ENCODE measurements around the gene CYP20A1.
"Not testable (repeated sequence)": the region's sequence is repeated elsewhere in the genome, so short reads cannot be mapped to it uniquely, and the experiment has no call there.

The CYP20A1 gene, protein sequence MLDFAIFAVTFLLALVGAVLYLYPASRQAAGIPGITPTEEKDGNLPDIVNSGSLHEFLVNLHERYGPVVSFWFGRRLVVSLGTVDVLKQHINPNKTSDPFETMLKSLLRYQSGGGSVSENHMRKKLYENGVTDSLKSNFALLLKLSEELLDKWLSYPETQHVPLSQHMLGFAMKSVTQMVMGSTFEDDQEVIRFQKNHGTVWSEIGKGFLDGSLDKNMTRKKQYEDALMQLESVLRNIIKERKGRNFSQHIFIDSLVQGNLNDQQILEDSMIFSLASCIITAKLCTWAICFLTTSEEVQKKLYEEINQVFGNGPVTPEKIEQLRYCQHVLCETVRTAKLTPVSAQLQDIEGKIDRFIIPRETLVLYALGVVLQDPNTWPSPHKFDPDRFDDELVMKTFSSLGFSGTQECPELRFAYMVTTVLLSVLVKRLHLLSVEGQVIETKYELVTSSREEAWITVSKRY

DNA sequence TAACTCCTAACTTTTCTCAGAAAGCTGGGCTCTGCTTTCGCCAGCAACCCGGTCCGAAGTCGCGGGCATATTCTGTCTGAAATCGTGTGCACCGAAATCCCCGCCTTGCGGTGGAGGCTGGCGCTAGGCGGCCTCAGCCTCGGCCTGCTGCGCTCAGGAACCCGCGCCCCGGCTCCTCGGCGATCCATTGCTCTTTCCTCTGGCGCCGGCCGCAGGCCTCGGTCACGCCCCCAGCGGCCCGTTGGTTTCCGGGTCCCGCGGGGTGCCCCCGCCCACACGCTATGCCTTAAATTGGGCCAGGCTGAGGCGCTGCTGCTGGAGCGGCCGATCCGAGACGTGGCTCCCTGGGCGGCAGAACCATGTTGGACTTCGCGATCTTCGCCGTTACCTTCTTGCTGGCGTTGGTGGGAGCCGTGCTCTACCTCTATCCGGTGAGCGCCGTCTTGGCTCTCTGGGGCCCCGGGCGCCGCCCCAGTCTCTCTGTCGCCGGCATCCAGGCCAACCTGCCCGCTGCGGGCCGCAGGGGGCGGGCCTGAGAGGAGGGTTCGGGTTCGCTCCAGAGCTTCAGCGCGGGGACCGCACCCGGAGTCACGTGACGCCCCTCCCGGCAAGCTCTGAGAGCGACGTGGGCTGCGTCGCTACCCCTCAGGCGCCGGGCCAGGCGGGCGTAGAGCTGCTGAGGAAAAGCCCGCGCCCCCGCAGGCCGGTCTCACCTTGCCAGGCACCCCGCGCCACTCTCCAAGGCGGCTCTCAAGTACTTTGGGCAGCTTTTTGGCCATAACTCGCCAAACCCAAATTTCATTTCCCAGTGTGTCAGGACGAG lies at the start of gene CYP20A1:
CYP20A1 (plus strand) TSS at position 315 of the 823 bp plus-strand sequence; CDS start at position 360, 45 bp downstream.
- H3K4me1 Mint-ChIP-seq = peaks cover 30% of the 10 kb centered on the region
- peak within 1 kb of the TSS; percentile 99 for H3K27ac Mint-ChIP-seq
- H3K4me3 Mint-ChIP-seq = peak within 1 kb of the TSS; percentile 97
- H3K36me3 Mint-ChIP-seq = peaks cover 45% of the 10 kb centered on the region
- no peaks in the 10 kb centered on the region for H3K9me3 Mint-ChIP-seq
- ATAC-seq = peak; percentile 92
- peak; percentile 94 to 98 for DNase-seq (ENCODE audit: low spot score in 2 of 2)

DNA sequence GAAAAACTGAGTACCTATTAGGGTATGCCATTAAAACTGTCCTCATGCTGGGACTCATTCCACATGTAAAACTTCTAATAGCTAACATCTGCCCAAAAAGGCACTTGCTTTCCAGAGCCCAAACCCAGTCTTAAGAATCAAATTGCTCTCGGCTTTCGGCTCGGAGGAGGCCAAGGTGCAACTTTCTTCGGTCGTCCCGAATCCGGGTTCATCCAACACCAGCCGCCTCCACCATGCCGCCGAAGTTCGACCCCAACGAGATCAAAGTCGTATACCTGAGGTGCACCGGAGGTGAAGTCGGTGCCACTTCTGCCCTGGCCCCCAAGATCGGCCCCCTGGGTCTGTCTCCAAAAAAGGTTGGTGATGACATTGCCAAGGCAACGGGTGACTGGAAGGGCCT lies 48.3 kb upstream of the CYP20A1 start:
- H3K4me1 Mint-ChIP-seq, H3K9me3 Mint-ChIP-seq, H3K27ac Mint-ChIP-seq: not testable (repeated sequence)

DNA sequence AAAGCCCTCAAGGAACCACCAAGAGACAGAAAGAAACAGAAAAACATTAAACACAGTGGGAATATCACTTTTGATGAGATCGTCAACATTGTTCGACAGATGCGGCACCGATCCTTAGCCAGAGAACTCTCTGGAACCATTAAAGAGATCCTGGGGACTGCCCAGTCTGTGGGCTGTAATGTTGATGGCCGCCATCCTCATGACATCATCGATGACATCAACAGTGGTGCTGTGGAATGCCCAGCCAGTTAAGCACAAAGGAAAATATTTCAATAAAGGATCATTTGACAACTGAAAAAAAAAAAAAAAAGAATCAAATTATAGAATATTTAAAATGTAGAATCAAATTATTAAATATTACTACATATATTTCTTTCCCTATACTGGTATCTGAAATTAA lies 47.8 kb upstream of the CYP20A1 start:
- H3K9me3 Mint-ChIP-seq; H3K27ac Mint-ChIP-seq; ATAC-seq; DNase-seq (ENCODE audit: low spot score in 2 of 2); H3K4me3 Mint-ChIP-seq; H3K4me1 Mint-ChIP-seq: not testable (repeated sequence)
- H3K36me3 Mint-ChIP-seq = peaks cover 23% of the 10 kb centered on the region

More for the DNA sequence above, 48.3 kb upstream of the CYP20A1 start:
- ATAC-seq; H3K4me3 Mint-ChIP-seq; DNase-seq (ENCODE audit: low spot score in 2 of 2): not testable (repeated sequence)
- peaks cover 23% of the 10 kb centered on the region for H3K36me3 Mint-ChIP-seq

DNA sequence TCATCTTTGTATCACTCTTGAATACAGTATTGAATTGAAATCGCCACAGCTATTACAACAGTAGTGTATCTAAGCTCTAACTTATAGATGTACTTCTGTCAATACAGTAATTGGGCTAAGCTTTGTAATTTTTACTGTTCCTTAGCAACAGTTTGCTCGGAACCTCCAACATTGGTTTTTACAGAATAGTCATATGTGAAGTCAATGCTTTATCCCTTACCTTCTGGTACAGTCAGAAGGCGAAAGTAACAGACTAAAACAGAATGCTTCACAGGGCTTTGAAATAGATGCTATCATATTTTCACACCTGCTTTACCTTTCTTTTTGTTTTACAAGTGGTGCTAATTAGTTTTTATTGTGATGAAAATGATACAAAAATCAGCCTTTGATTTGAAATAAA lies 46.9 kb upstream of the CYP20A1 start:
- H3K9me3 Mint-ChIP-seq = no peaks in the 10 kb centered on the region
- no peak overlapping the region for H3K4me3 Mint-ChIP-seq
- DNase-seq (ENCODE audit: low spot score in 2 of 2) (no peak), ATAC-seq (peak; percentile 70)
- H3K36me3 Mint-ChIP-seq = peaks cover 23% of the 10 kb centered on the region
- H3K4me1 Mint-ChIP-seq = no peaks in the 10 kb centered on the region
- no peak overlapping the region for H3K27ac Mint-ChIP-seq

DNA sequence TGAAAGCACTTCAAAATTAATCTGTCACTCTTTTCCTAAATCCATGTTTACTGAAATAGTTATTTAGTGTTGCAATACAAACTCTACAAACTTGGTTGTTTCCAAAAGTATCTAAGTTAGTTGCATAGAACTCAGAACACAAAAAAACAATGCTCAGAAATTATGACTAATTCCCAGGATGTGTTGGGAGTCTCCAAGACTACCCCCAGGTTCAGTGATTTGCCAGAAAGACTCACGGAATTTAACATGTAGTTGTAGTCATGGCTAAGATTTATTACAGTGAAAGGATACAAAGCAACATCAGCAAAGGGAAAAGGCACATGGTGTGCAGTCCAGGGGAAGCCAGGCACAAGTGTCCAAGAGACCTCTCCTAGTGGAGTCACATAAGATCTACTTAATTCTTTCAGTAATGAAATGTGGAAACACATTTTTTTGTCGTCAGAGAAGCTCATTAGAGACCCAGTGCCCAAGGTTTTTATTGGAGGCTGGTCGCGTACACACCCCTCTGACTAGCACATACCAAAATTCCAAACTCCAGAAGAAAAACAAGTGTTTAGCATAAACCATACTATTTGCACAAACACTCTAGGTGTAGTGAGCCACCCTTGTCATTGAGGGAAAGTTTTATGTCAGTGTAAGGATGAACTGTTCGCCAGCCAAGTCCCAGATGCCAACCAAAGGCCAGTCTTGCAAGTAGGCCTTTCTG lies 43.3 kb upstream of the CYP20A1 start:
- Mint-ChIP-seq H3K9me3 (no peaks in the 10 kb centered on the region), H3K4me3 (no peak overlapping the region), H3K36me3 (peaks cover 22% of the 10 kb centered on the region), H3K27ac (no peak overlapping the region), H3K4me1 (no peaks in the 10 kb centered on the region)
- DNase-seq (ENCODE audit: low spot score in 2 of 2) (no peak), ATAC-seq (no peak)

DNA sequence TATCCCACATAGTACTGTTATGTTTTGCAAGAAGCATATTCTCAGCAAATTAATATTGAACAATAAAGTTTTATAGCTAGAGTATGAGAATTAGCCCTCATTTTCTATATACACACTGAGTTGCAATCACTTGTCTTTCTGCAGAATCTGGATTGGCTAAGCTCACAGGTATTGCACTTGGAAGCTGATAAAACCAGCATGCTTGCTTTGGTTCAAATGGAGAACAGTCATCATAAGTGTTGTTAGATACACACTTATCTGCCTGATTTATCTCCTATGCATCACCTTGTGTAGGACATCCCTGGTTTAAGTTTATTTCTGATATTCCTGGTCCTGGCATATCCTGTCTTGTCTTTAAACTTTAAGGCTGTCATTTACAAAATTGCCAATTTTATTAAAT lies 38.0 kb upstream of the CYP20A1 start:
- no peaks in the 10 kb centered on the region for H3K9me3 Mint-ChIP-seq
- H3K36me3 Mint-ChIP-seq = peaks cover 28% of the 10 kb centered on the region
- H3K4me3 Mint-ChIP-seq = no peak overlapping the region
- H3K27ac Mint-ChIP-seq = no peak overlapping the region
- ATAC-seq = no peak
- no peaks in the 10 kb centered on the region for H3K4me1 Mint-ChIP-seq
- DNase-seq (ENCODE audit: low spot score in 2 of 2) = no peak

DNA sequence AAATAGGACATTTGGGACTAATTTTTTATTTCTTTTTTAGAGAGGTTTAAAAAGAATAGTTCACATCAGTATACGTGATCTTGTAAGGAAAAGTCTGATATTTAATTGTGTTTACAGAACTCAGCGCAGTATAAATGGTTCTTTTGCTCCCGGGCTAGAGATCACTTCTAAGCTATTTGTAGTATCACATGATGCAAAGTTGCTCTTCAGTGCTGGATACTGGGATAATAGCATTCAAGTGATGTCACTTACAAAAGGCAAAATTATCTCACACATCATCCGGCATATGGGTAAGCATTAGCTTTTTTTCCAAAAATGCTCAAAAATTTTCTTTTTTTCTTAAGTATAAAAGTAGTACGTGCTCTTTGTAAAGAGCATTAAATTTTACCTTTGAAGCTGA lies 37.4 kb upstream of the CYP20A1 start:
- no peak overlapping the region for H3K4me3 Mint-ChIP-seq
- DNase-seq (ENCODE audit: low spot score in 2 of 2) = no peak
- peaks cover 28% of the 10 kb centered on the region for H3K36me3 Mint-ChIP-seq
- no peaks in the 10 kb centered on the region for H3K4me1 Mint-ChIP-seq
- ATAC-seq = no peak
- H3K9me3 Mint-ChIP-seq = no peaks in the 10 kb centered on the region
- no peak overlapping the region for H3K27ac Mint-ChIP-seq

DNA sequence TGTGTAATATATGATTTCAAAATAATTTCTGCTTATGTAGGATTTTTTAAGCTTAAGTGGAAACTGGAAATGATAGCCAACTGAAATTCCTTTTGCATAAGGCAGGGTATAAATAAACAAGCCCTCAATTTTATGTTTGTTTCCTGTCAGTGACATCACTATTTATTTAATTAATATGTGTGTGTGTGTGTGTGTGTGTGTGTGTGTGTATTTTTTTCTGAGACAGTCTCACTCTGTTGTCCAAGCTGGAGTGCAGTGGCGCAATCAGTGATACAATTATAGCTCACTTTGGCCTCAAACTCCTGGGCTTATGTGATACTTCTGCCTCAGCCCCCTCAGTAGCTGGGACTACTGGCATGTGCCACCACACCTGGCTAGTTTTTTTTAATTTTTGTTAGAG lies 29.3 kb upstream of the CYP20A1 start:
- H3K36me3 Mint-ChIP-seq = peaks cover 8% of the 10 kb centered on the region
- H3K9me3 Mint-ChIP-seq = no peaks in the 10 kb centered on the region
- H3K4me1 Mint-ChIP-seq = no peaks in the 10 kb centered on the region
- H3K27ac Mint-ChIP-seq = no peak overlapping the region
- DNase-seq (ENCODE audit: low spot score in 2 of 2) (no peak), ATAC-seq (no peak)
- no peak overlapping the region for H3K4me3 Mint-ChIP-seq

DNA sequence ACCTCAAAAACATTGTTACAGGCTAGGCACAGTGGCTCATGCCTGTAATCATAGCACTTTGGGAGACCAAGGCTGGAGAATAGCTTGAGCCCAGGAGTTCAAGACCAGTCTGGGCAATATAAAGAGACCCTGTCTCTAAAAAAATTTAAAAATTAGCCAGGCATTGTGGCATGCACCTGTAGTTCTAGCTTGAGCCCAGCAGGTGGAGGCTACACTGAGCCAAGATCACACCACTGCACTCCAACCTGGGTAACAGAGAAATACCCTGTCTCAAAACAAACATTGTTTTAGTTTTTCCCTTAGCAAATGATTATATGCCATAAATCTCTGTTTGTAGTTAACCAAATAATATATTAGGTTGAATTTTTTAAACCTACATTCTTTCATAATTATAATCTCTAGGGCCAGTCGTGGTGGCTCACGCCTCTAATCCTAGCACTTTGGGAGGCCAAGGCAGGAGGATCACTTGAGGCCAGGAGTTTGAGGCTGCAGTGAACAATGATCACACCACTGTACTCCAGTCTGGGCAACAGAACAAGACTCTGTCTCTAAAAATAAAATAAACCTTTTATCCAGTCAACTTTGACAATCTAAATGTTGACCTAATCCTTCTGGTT lies 13.3 kb upstream of the CYP20A1 start:
- H3K4me1 Mint-ChIP-seq = no peaks in the 10 kb centered on the region
- peak in 1 of 2 donors; percentile 53 for DNase-seq (ENCODE audit: low spot score in 2 of 2)

DNA sequence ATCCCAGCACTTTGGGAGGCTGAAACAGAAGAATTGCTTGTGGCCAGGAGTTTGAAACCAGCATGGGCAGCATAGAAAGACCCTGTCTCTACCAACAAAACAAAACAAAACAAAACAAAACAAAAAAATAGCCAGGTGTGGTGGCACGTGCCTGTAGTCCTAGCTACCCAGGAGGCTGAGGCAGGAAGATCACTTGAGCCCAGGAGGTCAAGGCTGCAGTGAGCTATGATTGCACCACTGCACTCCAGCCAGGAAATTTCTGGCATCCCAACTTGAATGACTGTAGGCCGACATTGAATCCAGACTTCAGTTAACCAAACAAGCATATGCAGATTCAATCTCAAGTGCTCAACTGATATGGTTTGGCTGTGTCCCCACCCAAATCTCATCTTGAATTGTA lies 9.1 kb upstream of the CYP20A1 start:
- not testable (repeated sequence) for H3K4me3 Mint-ChIP-seq, H3K36me3 Mint-ChIP-seq, H3K27ac Mint-ChIP-seq, H3K4me1 Mint-ChIP-seq, H3K9me3 Mint-ChIP-seq, ATAC-seq
- DNase-seq (ENCODE audit: low spot score in 2 of 2) = peak in 1 of 2 donors; percentile 37

More for the DNA sequence above, 13.3 kb upstream of the CYP20A1 start:
- no peak overlapping the region for H3K27ac Mint-ChIP-seq
- no peaks in the 10 kb centered on the region for H3K36me3 Mint-ChIP-seq
- ATAC-seq = peak; percentile 67
- H3K9me3 Mint-ChIP-seq = no peaks in the 10 kb centered on the region
- H3K4me3 Mint-ChIP-seq = no peak overlapping the region

DNA sequence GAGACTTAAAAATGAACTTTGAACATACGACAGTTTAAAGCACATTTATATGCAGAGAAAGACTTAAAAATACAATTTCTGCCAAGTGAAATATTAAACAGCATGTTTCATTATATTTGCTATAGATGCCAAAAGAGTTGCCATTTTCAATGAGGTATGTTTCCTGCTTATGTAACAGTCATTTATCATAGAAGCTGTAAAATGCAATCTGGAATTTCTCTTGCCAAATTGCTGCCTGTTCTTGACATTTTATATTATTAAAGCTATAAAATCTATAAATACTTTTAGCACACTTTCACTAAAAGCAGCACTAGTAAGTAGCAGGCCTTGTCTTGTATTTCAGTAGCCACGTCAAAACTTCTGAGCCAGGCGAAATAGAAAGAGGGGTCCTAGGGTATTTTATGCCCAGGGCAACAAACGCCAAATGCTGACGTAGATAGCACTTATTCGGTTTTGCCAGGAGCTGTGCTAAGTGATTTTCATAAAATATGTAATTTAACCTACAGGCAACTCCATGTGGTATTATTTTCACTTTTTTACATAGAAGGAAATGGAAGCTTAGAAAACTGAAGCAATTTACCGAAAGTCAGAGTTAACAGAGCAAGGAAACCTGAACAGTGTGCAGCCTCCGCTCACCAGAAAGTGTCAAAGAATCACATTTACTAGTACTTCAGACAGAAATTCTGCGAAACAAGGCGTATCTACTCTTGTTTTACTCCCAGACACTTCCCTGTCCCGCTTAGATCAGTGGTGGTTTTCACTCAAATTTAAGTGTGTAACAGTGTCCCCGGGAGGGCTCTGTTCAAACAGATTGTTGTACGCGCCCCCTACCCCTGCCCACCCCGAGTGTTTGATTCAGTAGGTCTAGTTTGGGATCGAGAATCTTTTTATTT lies 1.2 kb upstream of the CYP20A1 start:
- DNase-seq (ENCODE audit: low spot score in 2 of 2) (peak in 1 of 2 donors; percentile 48), ATAC-seq (no peak)
- Mint-ChIP-seq H3K4me3 (peak overlapping the region; percentile 97), H3K27ac (no peak overlapping the region), H3K4me1 (peaks cover 23% of the 10 kb centered on the region), H3K36me3 (peaks cover 32% of the 10 kb centered on the region), H3K9me3 (no peaks in the 10 kb centered on the region)

DNA sequence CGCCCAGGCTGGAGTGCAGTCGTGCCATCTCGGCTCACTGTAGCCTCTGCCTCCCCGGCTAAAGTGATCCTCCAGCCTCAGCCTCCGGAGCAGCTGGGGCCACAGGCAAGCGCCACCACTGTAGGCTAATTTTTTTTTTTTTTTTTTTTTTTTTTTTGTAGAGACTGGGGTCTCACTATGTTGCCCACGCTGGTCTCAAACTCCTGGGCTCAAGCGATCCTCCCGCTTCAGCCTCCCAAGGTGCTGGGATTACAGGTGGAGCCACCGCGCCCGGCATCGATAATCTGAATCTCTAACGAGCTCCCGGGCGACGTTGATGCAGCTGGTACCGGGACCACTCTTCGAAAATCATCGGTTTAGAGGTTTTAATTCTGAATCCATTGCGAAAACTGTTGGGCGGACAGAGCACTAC lies 520 bp upstream of the CYP20A1 start:
- Mint-ChIP-seq H3K9me3 (no peaks in the 10 kb centered on the region), H3K36me3 (peaks cover 39% of the 10 kb centered on the region), H3K27ac (peak overlapping the region; percentile 99), H3K4me3 (peak overlapping the region; percentile 97), H3K4me1 (peaks cover 30% of the 10 kb centered on the region)
- ATAC-seq (no peak), DNase-seq (ENCODE audit: low spot score in 2 of 2) (no peak)

DNA sequence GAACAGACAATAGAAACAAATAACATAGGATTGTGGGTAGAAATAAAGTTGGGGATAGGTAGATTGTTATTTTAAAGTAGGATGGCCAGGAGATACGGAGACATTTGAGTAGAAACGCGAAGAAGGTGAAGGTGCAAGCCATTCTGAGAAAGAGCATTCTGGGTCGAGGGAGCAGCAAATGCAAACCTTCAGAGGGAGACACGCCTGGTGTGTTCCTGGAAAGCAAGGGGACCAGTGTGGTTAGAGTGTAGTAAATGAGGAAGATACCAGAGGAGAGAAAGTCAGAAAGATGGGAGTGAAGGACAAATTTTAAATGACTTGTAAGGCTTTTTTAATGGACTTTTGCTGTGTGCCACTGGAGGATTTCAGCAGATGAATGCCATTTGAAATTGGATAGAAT lies 1.7 kb downstream of the CYP20A1 start:
- H3K9me3 Mint-ChIP-seq = no peaks in the 10 kb centered on the region
- H3K4me1 Mint-ChIP-seq = peaks cover 30% of the 10 kb centered on the region
- H3K27ac Mint-ChIP-seq = peak overlapping the region; percentile 99
- H3K4me3 Mint-ChIP-seq = peak overlapping the region; percentile 97
- ATAC-seq (no peak), DNase-seq (ENCODE audit: low spot score in 2 of 2) (peak in 1 of 2 donors; percentile 40)
- H3K36me3 Mint-ChIP-seq = peaks cover 61% of the 10 kb centered on the region

DNA sequence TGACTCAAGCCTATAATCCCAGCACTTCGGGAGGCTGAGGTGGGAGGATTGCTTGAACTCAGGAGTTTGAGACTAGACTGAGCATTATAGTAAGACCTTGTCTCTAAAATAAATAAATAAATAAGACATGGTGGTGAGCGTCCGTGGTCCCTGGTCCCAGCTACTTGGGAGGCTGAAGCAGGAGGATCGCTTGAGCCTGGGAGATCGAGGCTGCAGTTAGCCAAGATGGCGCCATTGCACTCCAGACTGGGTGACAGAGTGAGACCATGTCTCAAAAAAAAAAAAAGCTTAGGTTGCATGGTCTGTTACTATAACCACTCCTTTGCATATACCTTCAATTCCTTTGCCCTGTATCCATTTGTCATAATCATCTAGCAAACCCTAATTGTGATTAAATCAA lies 3.7 kb downstream of the CYP20A1 start:
- Mint-ChIP-seq H3K4me3 (no peak overlapping the region), H3K9me3 (no peaks in the 10 kb centered on the region), H3K36me3 (peaks cover 81% of the 10 kb centered on the region), H3K4me1 (peaks cover 30% of the 10 kb centered on the region), H3K27ac (no peak overlapping the region)
- DNase-seq (ENCODE audit: low spot score in 2 of 2) = peak in 1 of 2 donors; percentile 30
- no peak for ATAC-seq
